GM19468 (cell line): ENCODE data around the gene MED27.

Experiments
- ATAC-seq: cut with Tn5 transposase; IDR thresholded peaks from one replicate; pipeline ENCODE4 v1.9.1; 2021; ENCODE audit warnings: mild to moderate bottlenecking, moderate library complexity, moderate number of reproducible peaks; ENCODE audit not compliant: unreplicated experiment; ENCODE audit errors: extremely low read depth

MED27 gene

GRCh38 chr9:132079391-132080091 lies at the start of gene MED27:
MED27 (minus strand) TSS chr9:132079867; CDS start chr9:132079844, 23 bp downstream.
- peak; percentile 83 for ATAC-seq

DNA sequence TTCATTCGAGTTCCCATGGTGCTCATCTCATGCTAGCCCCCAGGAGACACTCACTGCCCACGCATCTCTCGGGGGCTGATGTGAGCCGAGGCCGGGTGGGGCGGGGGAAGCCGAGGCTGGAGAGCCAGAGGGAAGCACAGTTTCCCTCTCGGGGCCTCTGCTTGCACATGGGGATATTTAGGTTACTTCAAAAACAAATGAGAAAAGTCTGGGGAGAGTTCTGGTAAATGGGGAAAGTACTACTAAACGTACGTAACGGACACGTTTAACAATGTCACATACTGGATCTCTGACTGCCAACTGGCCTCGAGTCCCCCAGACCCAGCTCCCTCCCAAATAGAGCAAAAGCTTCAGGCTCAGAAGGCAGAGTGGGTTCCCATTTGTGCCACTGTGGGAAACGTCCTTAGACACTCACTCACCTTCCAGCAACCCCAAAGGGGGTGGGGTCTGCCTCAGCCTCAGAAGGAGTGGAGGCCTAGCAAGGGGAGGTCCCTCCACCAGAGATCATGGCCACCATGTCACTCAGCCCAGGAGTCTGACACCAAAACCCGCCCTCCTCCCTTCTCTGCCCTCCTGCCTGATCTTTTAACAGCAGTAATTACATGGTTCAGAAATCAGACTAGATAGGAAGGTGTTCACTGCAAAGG lies 48.3 kb upstream of the MED27 start:
- no peak for ATAC-seq

DNA sequence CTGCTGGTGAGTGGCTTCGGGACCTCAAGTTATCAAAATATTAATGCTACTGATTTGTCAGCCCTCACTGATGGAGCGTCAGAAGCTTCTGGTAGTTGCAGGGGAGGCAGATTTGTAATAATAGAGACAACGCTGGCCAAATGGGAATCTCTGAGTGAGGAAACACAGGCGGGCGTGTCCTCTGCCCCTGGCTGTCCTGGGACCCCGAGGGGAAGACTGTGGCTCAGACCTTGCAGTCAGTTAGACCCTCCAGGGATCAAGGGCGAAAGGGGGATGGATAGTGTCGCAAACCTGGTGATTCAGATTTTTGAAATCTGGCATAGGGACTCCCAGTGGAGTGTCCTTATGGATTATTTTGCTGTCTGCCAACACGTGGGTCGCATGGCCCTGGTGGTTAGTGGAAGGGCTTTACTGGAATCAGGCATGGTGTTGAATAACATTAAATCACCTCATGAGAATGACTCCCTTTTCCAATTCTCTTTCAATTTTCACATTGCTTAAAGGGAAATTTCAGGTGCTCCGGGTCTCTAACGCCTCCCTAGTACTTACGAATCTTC lies 47.1 kb upstream of the MED27 start:
- ATAC-seq: no peak

DNA sequence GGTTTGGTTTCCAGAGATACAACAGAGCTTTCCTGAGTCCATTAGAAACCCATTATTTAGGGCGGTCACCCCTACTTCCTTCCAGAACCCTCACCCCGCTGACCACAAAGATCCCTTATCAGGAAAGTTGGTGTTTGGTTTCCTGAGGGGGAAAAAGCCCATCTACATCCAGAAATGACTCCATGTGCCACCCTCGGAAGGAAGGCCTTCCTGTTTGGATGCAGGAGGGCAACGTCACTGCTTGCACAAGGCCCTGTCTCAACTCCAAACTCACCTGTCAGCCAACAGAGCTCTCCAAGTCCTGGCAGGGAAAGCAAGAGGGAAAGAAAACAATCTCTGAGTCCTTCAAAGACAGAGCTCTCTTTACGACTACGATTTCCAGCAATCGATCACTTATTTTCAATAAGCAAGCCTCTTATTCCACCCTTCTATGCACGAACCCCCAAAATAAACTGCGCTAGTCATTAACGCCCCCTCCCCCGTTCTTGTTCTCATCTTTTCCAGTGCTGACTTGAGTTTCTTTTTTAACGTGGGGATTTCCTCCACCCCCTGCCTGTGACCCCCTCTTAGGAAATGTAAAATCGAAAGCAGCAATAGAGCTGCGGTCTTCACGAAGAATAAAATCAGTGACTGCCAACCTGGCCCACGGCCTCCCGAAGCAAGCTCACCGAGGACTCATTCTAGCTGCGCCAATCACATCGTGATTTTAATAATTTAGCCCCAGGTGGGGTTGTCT lies 46.4 kb upstream of the MED27 start:
- no peak for ATAC-seq

- ATAC-seq: no peak
These were observed 45.7 kb upstream of the MED27 start for GRCh38 chr9:132125361-132125760.

DNA sequence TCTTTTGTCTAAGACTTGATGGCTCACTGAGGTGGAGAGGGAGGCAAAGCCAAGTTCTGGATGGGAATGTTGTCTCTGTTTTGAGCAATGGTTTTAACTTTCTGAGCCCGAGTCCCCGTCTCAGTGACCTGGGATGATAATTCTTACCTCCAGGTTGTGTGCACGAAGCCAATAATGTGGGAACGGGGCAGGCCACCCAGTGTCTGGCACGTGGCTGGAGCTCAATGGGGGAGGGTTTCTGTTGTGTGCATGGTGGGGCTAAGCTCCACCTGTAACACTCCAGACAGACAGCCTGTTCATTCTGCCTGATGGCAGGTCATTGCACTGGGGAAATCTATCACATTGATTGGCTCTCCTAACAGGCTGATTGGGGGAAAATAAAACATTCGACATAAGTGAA lies 45.1 kb upstream of the MED27 start:
- ATAC-seq: no peak

DNA sequence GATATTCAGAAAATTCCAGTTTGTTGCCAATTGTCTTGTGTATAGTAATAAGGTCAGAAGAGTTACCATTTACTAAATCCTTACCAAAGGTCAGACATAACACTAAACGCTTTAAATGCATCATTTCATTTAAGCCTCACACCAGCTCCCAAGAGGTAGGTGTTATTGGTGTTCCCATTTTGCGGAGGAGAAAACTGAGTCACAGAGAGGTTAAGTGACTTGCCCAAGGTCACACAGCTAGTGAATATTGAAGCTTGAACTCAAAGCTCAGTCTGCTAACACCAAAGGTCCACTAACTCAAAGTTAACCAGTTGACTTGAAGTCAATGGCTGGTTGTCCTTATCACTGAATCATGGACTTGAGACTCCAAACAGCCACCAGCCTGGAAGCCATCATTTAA lies 41.4 kb upstream of the MED27 start:
- no peak for ATAC-seq

GRCh38 chr9:132117694-132118093 lies 38.0 kb upstream of the MED27 start:
- ATAC-seq: no peak

DNA sequence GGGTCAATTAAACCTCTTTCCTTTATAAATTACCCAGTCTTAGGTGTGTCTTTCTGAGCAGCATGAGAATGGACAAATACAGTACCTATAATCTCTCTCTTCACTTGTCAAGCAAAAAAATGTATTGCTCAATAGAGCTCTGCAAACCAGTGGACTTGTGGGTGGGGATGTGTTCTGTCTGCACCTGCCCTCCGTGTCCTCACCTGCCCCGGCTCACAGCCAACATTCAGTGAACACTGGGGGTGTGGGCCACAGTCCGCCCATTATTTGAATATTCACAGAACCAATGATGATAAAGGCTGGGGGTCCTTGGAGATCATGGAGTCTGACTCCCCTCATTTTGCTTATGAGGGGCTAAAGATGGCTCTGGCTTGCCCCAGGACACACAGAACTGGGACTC lies 36.9 kb upstream of the MED27 start:
- no peak for ATAC-seq

- no peak for ATAC-seq
These were observed 34.5 kb upstream of the MED27 start for GRCh38 chr9:132114102-132114707.

DNA sequence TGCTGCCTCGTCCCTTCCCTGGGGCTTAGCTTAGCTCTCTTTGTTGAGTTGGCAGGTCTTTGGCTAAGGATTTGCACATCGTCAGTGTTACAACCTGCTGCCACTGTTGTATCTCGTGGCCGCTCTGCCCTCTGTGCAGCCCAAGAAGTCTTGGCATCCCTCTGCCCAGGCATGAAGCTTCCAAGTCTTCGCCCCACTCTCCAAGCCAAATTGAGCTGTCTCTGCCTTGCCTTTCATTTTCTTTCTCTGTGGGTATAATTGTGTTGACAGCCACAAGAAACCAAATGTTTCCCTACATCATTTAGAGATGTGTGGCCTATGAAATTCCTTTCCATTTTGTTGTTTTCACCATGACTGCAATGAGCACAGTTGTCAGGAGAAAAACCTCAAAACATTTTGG lies 29.6 kb upstream of the MED27 start:
- no peak for ATAC-seq

DNA sequence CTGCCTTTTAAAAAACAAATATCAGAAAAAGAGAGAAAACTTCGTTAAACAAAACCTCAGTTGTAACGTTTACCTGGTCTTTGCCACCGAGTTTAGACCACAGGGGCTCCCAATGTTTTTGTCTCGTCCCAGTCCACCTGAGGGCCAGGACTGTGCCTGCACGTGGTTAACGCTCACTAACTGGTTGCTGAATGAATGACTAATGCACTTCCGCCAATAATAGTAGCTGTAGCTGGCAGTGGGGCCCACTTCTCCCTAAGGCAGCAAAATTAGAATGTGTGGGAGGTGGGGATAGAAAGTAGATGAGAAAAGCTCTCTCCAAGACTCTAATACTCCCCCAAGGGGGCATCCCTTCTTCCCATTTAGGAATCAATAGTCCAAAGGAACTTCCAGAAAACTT lies 29.1 kb upstream of the MED27 start:
- no peak for ATAC-seq

- no peak for ATAC-seq
These were observed 20.2 kb upstream of the MED27 start for GRCh38 chr9:132099741-132100407.

DNA sequence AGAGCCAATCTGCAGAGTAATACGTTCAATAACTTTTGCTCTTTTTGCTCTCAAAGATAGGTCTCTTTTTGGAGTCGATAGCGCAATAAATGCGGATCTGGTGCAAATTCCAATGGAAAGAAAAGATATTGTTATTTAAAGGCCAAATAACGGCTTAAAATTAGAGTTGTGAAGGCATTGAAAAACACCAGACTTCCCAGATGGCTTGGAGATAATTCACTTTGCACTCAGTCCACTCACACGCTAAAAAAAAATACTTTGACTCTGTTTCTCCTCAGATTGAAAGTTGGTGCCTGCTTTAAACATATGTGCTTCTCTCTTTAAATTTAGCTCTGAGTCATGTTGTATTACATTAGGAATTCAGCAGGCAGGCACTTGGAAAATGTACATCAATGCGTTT lies 19.5 kb upstream of the MED27 start:
- no peak for ATAC-seq

DNA sequence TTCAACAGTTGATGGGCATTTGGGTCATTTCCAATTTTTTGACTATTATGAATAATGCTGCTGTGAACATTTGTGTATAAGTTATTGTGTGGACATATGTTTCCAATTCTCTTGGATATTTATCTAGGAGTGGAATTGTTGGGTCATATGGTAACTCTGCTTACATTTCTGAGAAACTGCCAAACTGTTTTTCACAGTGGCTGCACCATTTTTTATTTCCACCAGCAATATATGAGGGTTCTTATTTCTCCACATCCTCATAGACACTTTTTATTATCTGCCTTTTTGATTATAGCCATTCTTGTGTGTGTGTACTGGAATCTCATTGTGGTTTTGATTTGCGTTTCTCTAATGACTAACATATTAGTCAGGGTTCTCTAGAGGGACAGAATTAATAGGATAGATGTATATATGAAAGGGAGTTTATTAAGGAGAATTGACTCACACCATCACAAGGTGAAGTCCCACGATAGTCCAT lies 14.7 kb upstream of the MED27 start:
- no peak for ATAC-seq

- no peak for ATAC-seq
These were observed 11.1 kb upstream of the MED27 start for GRCh38 chr9:132090771-132091170.

DNA sequence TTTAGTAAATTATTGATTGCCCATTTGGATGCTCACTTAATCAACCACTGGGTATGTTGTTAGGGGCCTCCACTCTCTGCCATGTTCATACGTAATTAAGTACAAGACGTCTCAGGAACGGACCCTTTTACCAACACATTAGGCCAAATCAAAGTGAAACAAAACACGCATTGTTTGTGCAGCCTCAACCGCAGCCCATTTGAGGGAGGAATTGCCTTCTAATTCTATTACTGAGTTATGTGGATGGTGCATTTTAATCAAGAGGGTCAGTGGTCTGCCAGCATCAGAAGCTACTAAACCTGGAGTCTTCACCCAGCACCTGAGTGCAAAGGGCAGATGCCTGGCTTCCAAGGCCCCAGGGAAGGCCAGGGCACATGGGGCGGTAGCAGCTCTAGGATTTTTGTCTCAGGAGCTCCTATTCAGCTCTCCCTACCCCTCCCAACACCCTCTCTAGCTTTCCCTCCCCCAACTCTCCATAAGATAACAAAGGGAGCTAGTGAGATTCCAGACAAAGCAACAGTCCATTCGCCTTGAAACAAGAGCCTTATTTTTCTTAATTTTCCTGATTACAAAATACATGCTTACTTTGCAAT lies 7.9 kb upstream of the MED27 start:
- no peak for ATAC-seq

GRCh38 chr9:132082188-132082587 lies 2.5 kb upstream of the MED27 start:
- no peak for ATAC-seq

DNA sequence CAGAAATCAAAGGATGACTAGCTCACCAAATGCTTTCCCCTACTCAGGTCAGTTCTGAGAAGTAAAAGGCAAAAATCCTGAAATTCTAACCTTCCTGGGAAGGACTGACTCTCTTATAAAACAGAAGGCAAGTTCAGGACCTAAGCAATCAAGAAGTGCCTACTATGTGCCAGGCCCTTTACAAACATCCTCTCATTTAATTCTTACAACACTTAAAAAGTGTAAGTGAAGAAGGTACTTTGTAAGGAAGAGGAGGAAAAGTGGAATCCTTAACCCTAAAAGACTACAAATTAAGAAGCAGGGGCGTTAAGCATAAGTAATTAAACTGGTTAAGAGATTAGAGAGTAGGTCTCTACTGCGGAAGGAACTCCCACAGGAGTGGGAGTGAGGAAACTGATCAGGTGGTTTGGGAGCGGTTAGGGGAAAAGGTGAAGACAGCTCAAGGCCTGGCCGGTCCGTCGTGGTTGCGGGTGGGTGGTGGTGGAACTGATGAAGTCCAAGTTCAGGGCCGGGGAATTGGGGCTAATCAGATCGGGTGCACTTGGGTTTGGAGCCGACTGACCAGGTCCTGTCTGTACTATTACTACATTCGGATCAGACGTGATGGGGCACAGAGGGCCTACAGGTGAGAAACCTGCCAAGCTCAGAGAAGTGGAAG lies 839 bp downstream of the MED27 start:
- no peak for ATAC-seq
